ENCODE data around the gene CDHR4. TPM values are rescaled to one million over a fixed set of nuclear protein-coding genes. Genes with fewer than 3 reads are reported as not detected.
A peak's percentile ranks its signal among the peaks of the same experiment; 100 is the strongest.
"Not testable (repeated sequence)": the region's sequence is repeated elsewhere in the genome, so short reads cannot be mapped to it uniquely, and the experiment has no call there.

Gene CDHR4
- total RNA-seq, 2 donors from 2014 or later: 0.20 TPM; not detected in 1

- Histone ChIP-seq H3K36me3 (no peaks in the 10 kb centered on the region), H3K4me3 (no peak overlapping the region), H3K27ac (no peak overlapping the region), H3K9me3 (no peaks in the 10 kb centered on the region), H3K27me3 (no peaks in the 10 kb centered on the region), H3K4me1 (peaks cover 0 to 8% of the 10 kb centered on the region in 2 donors)
- peak; percentile 5 for DNase-seq (ENCODE audit: low spot score)
- TF ChIP-seq CTCF (IDR thresholded peaks at IDR 0.05): no peak
Measured at GRCh38 chr3:49756036-49756435, 43.6 kb downstream of the CDHR4 start.

- Histone ChIP-seq H3K4me3 (no peak overlapping the region), H3K27ac (no peak overlapping the region), H3K9me3 (no peaks in the 10 kb centered on the region), H3K36me3 (no peaks in the 10 kb centered on the region), H3K27me3 (no peaks in the 10 kb centered on the region), H3K4me1 (peaks cover 0 to 8% of the 10 kb centered on the region in 2 donors)
- TF ChIP-seq CTCF (IDR thresholded peaks at IDR 0.05): no peak
- DNase-seq (ENCODE audit: low spot score): no peak
Measured at GRCh38 chr3:49754536-49754935, 45.1 kb downstream of the CDHR4 start.

- no peak overlapping the region for H3K27ac ChIP-seq
- peaks cover 0 to 8% of the 10 kb centered on the region in 2 donors for H3K4me1 ChIP-seq
- no peak overlapping the region for H3K4me3 ChIP-seq
- H3K27me3 ChIP-seq: no peaks in the 10 kb centered on the region
- DNase-seq (ENCODE audit: low spot score): no peak
- no peak for TF ChIP-seq CTCF (IDR thresholded peaks at IDR 0.05)
- peaks cover 13% of the 10 kb centered on the region for H3K36me3 ChIP-seq
- no peaks in the 10 kb centered on the region for H3K9me3 ChIP-seq
Measured at GRCh38 chr3:49751501-49751900, 48.2 kb downstream of the CDHR4 start.

- DNase-seq (ENCODE audit: low spot score): peak; percentile 32
- H3K4me3 ChIP-seq: no peak overlapping the region
- no peaks in the 10 kb centered on the region for H3K9me3 ChIP-seq
- peaks cover 0 to 8% of the 10 kb centered on the region in 2 donors for H3K4me1 ChIP-seq
- no peaks in the 10 kb centered on the region for H3K27me3 ChIP-seq
- peaks cover 20% of the 10 kb centered on the region for H3K36me3 ChIP-seq
- TF ChIP-seq CTCF (IDR thresholded peaks at IDR 0.05): no peak
- no peak overlapping the region for H3K27ac ChIP-seq
Measured at GRCh38 chr3:49750056-49750455, 49.6 kb downstream of the CDHR4 start.

GRCh38 chr3:49748874-49749273 is 50.8 kb downstream of the CDHR4 start:
- H3K4me3 ChIP-seq, H3K9me3 ChIP-seq, H3K27ac ChIP-seq, H3K4me1 ChIP-seq, H3K27me3 ChIP-seq: not testable (repeated sequence)
- DNase-seq (ENCODE audit: low spot score): peak; percentile 13
- H3K36me3 ChIP-seq: peaks cover 20% of the 10 kb centered on the region

- Histone ChIP-seq H3K4me3 (no peak overlapping the region), H3K27me3 (no peaks in the 10 kb centered on the region), H3K27ac (no peak overlapping the region), H3K36me3 (peaks cover 20% of the 10 kb centered on the region), H3K9me3 (no peaks in the 10 kb centered on the region), H3K4me1 (no peaks in the 10 kb centered on the region)
- DNase-seq (ENCODE audit: low spot score): peak; percentile 36
- no peak for TF ChIP-seq CTCF (IDR thresholded peaks at IDR 0.05)
Measured at GRCh38 chr3:49747792-49748480, 51.7 kb downstream of the CDHR4 start.

Measured in right atrium auricular region (tissue), 2 donors.